HepG2 (cell line): Measurements from ENCODE around the gene AQP10. TPM values are rescaled to one million over a fixed set of nuclear protein-coding genes. Genes with fewer than 3 reads are reported as not detected.

ENCODE experiments used
- AKNA ChIP-seq: sonication (generic); formaldehyde crosslinking; IDR thresholded peaks from 2 replicates; pipeline ENCODE4 v1.4.0; 2020; ENCODE audit warnings: missing genetic modification reagents, borderline replicate concordance
- CAMTA2 ChIP-seq: sonication (generic); formaldehyde crosslinking; IDR thresholded peaks from 2 replicates; pipeline ENCODE4 v1.4.0; 2020; ENCODE audit warnings: mild to moderate bottlenecking, missing genetic modification reagents, borderline replicate concordance
- CEBPB ChIP-seq: IDR thresholded peaks from 2 replicates; pipeline ENCODE4 v1.6.1; 2011; ENCODE audit warnings: low read depth, low read length, improper control_type of control experiment, borderline replicate concordance
- EHMT2 ChIP-seq: fragments of 200-600 bp; sonication (generic); IDR thresholded peaks from 2 replicates; pipeline ENCODE4 v1.7.0; 2017; ENCODE audit warnings: antibody characterized with exemption, low read depth, low read length, borderline replicate concordance
- NONO ChIP-seq, 2 experiments: fragments of 450-650 bp in 1 of 2; sonication (generic) in 1 of 2; formaldehyde crosslinking in 1 of 2; IDR thresholded peaks in 1 of 2; conservative IDR thresholded peaks in 1 of 2; 2 replicates each; pipeline versions ENCODE4 v1.6.1 to v1.8.0; 2017 to 2022; ENCODE audit warnings: mild to moderate bottlenecking in 1 of 2, missing genetic modification reagents in 1 of 2, moderate library complexity in 1 of 2
- RBM39 ChIP-seq: fragments of 200-400 bp; formaldehyde crosslinking; IDR thresholded peaks from one replicate; pipeline ENCODE4 v1.6.1; 2018; ENCODE audit warnings: antibody characterized with exemption, mild to moderate bottlenecking, low read depth, low read length; ENCODE audit not compliant: poor library complexity, severe bottlenecking
- STAT5B ChIP-seq: sonication (generic); formaldehyde crosslinking; IDR thresholded peaks from 2 replicates; pipeline ENCODE4 v1.4.0; 2020; ENCODE audit warnings: missing genetic modification reagents
- ZBED4 ChIP-seq: sonication (generic); formaldehyde crosslinking; IDR thresholded peaks from 2 replicates; pipeline ENCODE4 v1.4.0; 2020; ENCODE audit warnings: missing genetic modification reagents, borderline replicate concordance
- ZBTB25 ChIP-seq: IDR thresholded peaks from 2 replicates; pipeline ENCODE4 v1.6.1; 2018; ENCODE audit warnings: missing genetic modification reagents
- ZNF20 ChIP-seq: sonication (generic); formaldehyde crosslinking; IDR thresholded peaks from 2 replicates; pipeline ENCODE4 v1.4.0; 2020; ENCODE audit warnings: mild to moderate bottlenecking, moderate library complexity, missing genetic modification reagents
- ZNF331 ChIP-seq: sonication (generic); formaldehyde crosslinking; IDR thresholded peaks from 2 replicates; pipeline ENCODE4 v1.4.0; 2020; ENCODE audit warnings: missing genetic modification reagents
- ZNF574 ChIP-seq: sonication (generic); formaldehyde crosslinking; IDR thresholded peaks from 2 replicates; pipeline ENCODE4 v1.4.0; 2020; ENCODE audit warnings: missing genetic modification reagents
- ZNF782 ChIP-seq: sonication (generic); formaldehyde crosslinking; IDR thresholded peaks from 2 replicates; pipeline ENCODE4 v1.4.0; 2020; ENCODE audit warnings: missing genetic modification reagents, mild to moderate bottlenecking, borderline replicate concordance
- ZSCAN12 ChIP-seq: sonication (generic); formaldehyde crosslinking; IDR thresholded peaks from 2 replicates; pipeline ENCODE4 v1.9.0; 2021; ENCODE audit warnings: mild to moderate bottlenecking, missing genetic modification reagents
- polyA plus RNA-seq, 8 experiments: library from polyadenylated mRNA; depleted of rRNA in 3 of 8; stranded (reverse) in 7 of 8; unstranded in 1 of 8; fragments of >200 nt; fragmentation: Illumina TruSeq in 4 of 8; extraction: Trizol in 4 of 8; gene quantifications; 2 replicates each; pipeline versions ENCODE4 v1.2.1 to v1.2.3, GENCODE V29; 2011 to 2016; ENCODE audit warnings: low read depth in 4 of 8, missing spikeins in 1 of 8, mixed read lengths in 1 of 8; ENCODE audit not compliant: insufficient read depth in 1 of 8
- total RNA-seq, 5 experiments: library from RNA; depleted of rRNA; stranded (reverse); fragments of >200 nt; fragmentation: Illumina TruSeq; extraction: Trizol; gene quantifications; 2 replicates each; pipeline ENCODE4 v1.2.3, GENCODE V29; 2016; ENCODE audit warnings: low read depth in 1 of 5

AQP10 gene
- total and polyA plus RNA-seq, 2 of the 13 experiments (the other 11 are each of a cell fraction or from before 2014, with no cell fraction given) = 0.30 TPM; not detected in 1

GRCh38 chr1:154325583-154326545, 5.0 kb downstream of the AQP10 start (continued):
- no peak for TF ChIP-seq ZNF574 (CRISPR knock-in tag)
- no peak for TF ChIP-seq ZNF782
- no peak for TF ChIP-seq STAT5B (CRISPR knock-in tag)
- no peak for TF ChIP-seq AKNA (CRISPR knock-in tag)
- TF ChIP-seq ZSCAN12 (CRISPR knock-in tag) = no peak
- no peak for TF ChIP-seq ZBED4
- no peak for TF ChIP-seq CEBPB
- no peak for TF ChIP-seq ZNF20 (CRISPR knock-in tag)
- TF ChIP-seq NONO (IDR thresholded peaks at IDR 0.05) = no peak
- no peak for TF ChIP-seq NONO (CRISPR knock-in tag; conservative IDR thresholded peaks at IDR 0.05)
- no peak for TF ChIP-seq CAMTA2
- TF ChIP-seq EHMT2 = no peak
- TF ChIP-seq ZBTB25 (CRISPR knock-in tag) = no peak
- peak; percentile 13 for TF ChIP-seq RBM39
- no peak for TF ChIP-seq ZNF331 (CRISPR knock-in tag)
